ENCODE measurements around the gene WDR26.

GRCh38 chr1:224482619-224483018 is 48.0 kb upstream of the WDR26 start:
- no peak for TF ChIP-seq CTCF (IDR thresholded peaks at IDR 0.05)
- TF ChIP-seq POLR2A (IDR thresholded peaks at IDR 0.05): no peak

All from tibial nerve (tissue), 3 donors.